Stimulated activated naive CD8-positive, alpha-beta T cell treated with anti-CD3 and anti-CD28 coated beads, Interleukin-15, Interleukin-2, amounts not matched to agents 100 ng/mL and 50 ng/mL, for 24 hours (primary cell): ENCODE data around the gene RAB3IL1.

Experiments used
- H3K27ac Mint-ChIP-seq: one replicate; pipeline ENCODE4 v1.8.0; 2021; ENCODE audit warnings: mild to moderate bottlenecking, mixed read lengths
- H3K27me3 Mint-ChIP-seq: one replicate; pipeline ENCODE4 v1.8.0; 2021; ENCODE audit warnings: mixed read lengths
- H3K36me3 Mint-ChIP-seq: one replicate; pipeline ENCODE4 v1.8.0; 2021; ENCODE audit warnings: low read depth, mixed read lengths
- H3K4me1 Mint-ChIP-seq: one replicate; pipeline ENCODE4 v1.8.0; 2021; ENCODE audit warnings: low read depth, mixed read lengths
- H3K4me3 Mint-ChIP-seq: one replicate; pipeline ENCODE4 v1.8.0; 2021; ENCODE audit warnings: mild to moderate bottlenecking, mixed read lengths
- H3K9me3 Mint-ChIP-seq: one replicate; pipeline ENCODE4 v1.8.0; 2021; ENCODE audit warnings: mixed read lengths

RAB3IL1 gene

GRCh38 chr11:61916737-61917333 is 531 bp downstream of the RAB3IL1 start:
- H3K4me1 Mint-ChIP-seq: peaks cover 9% of the 10 kb centered on the region
- no peaks in the 10 kb centered on the region for H3K9me3 Mint-ChIP-seq
- H3K4me3 Mint-ChIP-seq: no peak overlapping the region
- no peaks in the 10 kb centered on the region for H3K36me3 Mint-ChIP-seq
- no peak overlapping the region for H3K27ac Mint-ChIP-seq
- H3K27me3 Mint-ChIP-seq: peaks cover 51% of the 10 kb centered on the region

DNA sequence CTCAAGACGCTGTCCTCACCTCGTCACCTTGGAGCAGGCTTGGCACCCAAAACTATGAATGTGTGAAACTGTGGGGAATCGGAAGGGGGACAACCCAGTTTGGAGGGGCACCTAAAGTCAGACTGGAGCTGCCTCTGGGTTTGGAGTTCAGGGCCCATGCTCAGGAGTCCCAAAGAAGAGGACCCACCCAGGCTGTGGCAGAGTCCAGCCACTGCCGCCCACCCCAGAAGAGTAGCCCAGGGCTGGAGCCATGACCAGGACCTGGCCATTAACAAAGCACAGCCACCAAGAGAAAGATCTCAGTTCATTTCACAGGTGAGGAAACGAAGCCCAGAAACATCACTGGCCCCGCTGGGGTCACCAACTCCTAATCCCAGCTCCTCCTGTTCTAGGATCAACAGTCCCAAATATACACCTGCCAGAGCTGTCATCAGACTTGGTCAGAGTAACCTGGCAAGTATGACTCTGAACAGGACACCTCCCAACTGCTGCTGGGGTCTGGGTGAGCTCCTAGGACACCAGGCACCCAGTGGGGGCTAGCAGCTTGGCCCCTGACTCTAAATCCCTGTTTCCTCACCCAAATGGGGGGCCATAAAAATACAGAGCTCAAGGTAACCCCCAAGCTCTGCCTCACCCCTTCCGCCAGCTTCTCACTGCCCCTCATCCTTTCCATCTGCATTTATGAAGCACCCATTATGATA is 2.7 kb downstream of the RAB3IL1 start:
- Mint-ChIP-seq H3K4me3 (no peak overlapping the region), H3K4me1 (peaks cover 9% of the 10 kb centered on the region), H3K27ac (no peak overlapping the region), H3K9me3 (no peaks in the 10 kb centered on the region), H3K27me3 (peaks cover 39% of the 10 kb centered on the region), H3K36me3 (no peaks in the 10 kb centered on the region)

DNA sequence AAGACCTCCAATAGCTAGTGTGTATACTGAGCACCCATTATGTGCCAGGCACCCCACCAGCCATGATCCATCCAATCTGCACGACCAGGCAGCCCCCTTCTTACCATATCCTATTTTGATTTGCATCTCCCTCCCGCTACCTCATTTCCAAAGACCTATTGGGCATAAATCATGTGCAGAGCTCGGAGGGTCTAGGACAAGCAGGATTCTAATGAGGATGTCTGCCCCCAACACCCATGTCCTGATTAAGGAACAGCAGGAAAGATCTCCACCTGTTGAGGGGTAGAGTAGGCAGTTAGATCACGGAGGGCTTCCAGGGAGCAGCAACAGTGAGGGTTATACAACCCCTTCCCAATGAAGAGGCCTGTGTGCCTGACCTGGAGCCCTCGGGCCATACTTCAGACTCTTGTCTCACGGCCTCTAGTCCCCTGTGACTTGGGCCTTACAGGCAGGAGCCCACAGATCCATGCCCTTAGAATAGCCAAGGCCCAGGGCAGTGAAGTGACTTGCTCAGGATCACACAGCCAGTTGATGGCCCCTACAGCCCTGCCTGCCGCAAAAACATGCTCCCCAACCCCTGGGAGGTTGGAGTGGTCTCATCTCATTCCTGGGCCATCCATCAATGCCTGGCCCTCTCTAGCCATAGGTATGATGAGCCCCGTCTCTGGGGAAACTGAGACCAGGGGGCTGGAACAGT is 3.5 kb downstream of the RAB3IL1 start:
- Mint-ChIP-seq H3K36me3 (no peaks in the 10 kb centered on the region), H3K4me3 (no peak overlapping the region), H3K4me1 (peaks cover 9% of the 10 kb centered on the region), H3K9me3 (no peaks in the 10 kb centered on the region), H3K27ac (no peak overlapping the region), H3K27me3 (peaks cover 33% of the 10 kb centered on the region)

GRCh38 chr11:61912991-61913698 is 4.2 kb downstream of the RAB3IL1 start:
- Mint-ChIP-seq H3K4me1 (peaks cover 6% of the 10 kb centered on the region), H3K27ac (no peak overlapping the region)

GRCh38 chr11:61912530-61912898 is 4.9 kb downstream of the RAB3IL1 start:
- Mint-ChIP-seq H3K36me3 (no peaks in the 10 kb centered on the region), H3K27me3 (peaks cover 19% of the 10 kb centered on the region), H3K27ac (no peak overlapping the region), H3K9me3 (no peaks in the 10 kb centered on the region), H3K4me1 (no peaks in the 10 kb centered on the region), H3K4me3 (no peak overlapping the region)

More at GRCh38 chr11:61912991-61913698, 4.2 kb downstream of the RAB3IL1 start:
- H3K9me3 Mint-ChIP-seq: no peaks in the 10 kb centered on the region
- peaks cover 26% of the 10 kb centered on the region for H3K27me3 Mint-ChIP-seq
- H3K36me3 Mint-ChIP-seq: no peaks in the 10 kb centered on the region
- no peak overlapping the region for H3K4me3 Mint-ChIP-seq

- peaks cover 19% of the 10 kb centered on the region for H3K27me3 Mint-ChIP-seq
- H3K36me3 Mint-ChIP-seq: no peaks in the 10 kb centered on the region
- no peaks in the 10 kb centered on the region for H3K9me3 Mint-ChIP-seq
- no peak overlapping the region for H3K27ac Mint-ChIP-seq
- no peaks in the 10 kb centered on the region for H3K4me1 Mint-ChIP-seq
- no peak overlapping the region for H3K4me3 Mint-ChIP-seq
These were observed 5.5 kb downstream of the RAB3IL1 start for GRCh38 chr11:61911701-61912529.

GRCh38 chr11:61911128-61911700 is 6.2 kb downstream of the RAB3IL1 start:
- H3K27ac Mint-ChIP-seq: no peak overlapping the region
- peaks cover 14% of the 10 kb centered on the region for H3K27me3 Mint-ChIP-seq
- no peaks in the 10 kb centered on the region for H3K36me3 Mint-ChIP-seq
- no peaks in the 10 kb centered on the region for H3K4me1 Mint-ChIP-seq
- H3K4me3 Mint-ChIP-seq: no peak overlapping the region
- H3K9me3 Mint-ChIP-seq: no peaks in the 10 kb centered on the region

GRCh38 chr11:61910187-61911127 is 6.9 kb downstream of the RAB3IL1 start:
- no peak overlapping the region for H3K4me3 Mint-ChIP-seq
- H3K36me3 Mint-ChIP-seq: no peaks in the 10 kb centered on the region
- no peak overlapping the region for H3K27ac Mint-ChIP-seq
- H3K9me3 Mint-ChIP-seq: no peaks in the 10 kb centered on the region
- H3K4me1 Mint-ChIP-seq: no peaks in the 10 kb centered on the region
- peaks cover 10% of the 10 kb centered on the region for H3K27me3 Mint-ChIP-seq

DNA sequence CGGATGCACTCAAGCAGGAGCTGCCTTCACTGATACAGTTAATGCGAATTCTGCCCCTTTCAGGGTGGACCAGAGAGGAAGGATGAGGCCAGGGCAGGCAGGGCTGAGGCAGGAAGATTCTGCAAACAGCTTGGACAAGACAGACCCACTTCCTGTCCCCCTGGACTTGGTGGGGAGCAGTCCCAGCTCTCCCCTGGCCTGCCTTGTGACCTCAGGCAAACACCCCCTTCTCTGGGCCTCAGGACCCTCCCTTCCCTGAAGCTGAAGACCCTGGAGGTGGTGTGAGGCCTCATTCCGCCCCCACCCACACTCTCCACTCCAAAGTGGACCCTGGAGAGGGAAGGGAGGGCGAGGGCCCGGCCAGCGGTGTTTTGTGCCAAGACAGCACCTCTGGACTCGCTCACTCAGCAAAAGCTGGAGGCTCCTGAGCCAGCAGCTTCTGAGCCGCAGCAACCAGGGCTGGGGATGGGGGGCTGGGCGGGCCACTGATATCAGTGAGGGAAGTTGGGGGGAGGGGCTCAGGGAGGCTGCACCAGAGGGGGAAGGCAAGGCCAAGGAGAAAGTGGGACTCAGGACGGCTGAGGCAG is 8.5 kb downstream of the RAB3IL1 start:
- H3K4me3 Mint-ChIP-seq: no peak overlapping the region
- H3K27me3 Mint-ChIP-seq: no peaks in the 10 kb centered on the region
- H3K9me3 Mint-ChIP-seq: no peaks in the 10 kb centered on the region
- H3K4me1 Mint-ChIP-seq: no peaks in the 10 kb centered on the region
- H3K27ac Mint-ChIP-seq: no peak overlapping the region
- no peaks in the 10 kb centered on the region for H3K36me3 Mint-ChIP-seq

DNA sequence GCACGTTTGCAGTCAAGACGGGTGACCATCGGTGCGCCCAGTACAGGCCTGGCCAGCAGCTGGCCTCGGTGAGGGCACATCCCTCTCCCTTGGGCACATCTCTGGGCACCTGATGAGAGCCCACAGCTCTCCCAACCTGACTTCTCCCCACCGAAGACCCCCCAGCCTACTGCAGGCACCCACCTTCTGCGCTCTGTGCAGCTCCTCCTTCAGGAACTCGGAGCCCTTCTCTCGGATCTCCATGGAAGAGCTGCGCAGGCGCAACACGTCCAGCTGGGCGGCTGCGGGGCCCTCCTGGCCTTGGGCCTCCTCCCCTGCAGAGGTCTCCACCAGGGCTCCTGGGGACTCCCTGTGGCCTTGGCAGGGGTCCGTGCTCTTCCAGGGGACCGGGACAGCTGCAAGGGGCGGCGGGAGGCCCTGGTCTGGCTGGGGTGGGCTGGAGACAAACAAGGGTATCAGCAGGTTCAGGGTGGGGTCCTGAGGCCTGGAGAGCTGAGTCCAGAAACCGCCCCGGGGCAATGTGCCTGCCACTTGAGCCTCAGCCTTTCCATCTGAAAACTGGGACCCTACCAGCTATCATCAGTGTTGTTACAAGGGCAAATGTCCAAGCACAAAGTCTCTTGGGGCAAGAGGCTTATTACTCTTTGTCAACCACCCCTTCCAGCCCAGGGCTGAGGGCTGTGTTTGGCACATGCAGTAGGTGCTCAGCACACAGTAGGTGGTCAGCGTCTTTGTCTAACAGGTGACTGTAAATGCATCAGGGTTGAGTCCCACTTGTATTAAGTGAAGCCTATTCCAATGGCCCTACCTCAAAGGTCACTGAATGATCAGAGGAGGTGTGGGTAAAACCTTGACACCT is 9.3 kb downstream of the RAB3IL1 start:
- no peaks in the 10 kb centered on the region for H3K4me1 Mint-ChIP-seq
- no peak overlapping the region for H3K4me3 Mint-ChIP-seq
- no peak overlapping the region for H3K27ac Mint-ChIP-seq
- no peaks in the 10 kb centered on the region for H3K27me3 Mint-ChIP-seq
- H3K9me3 Mint-ChIP-seq: no peaks in the 10 kb centered on the region
- no peaks in the 10 kb centered on the region for H3K36me3 Mint-ChIP-seq

GRCh38 chr11:61907282-61907681 is 10.1 kb downstream of the RAB3IL1 start:
- Mint-ChIP-seq H3K27me3 (no peaks in the 10 kb centered on the region), H3K36me3 (no peaks in the 10 kb centered on the region), H3K4me1 (no peaks in the 10 kb centered on the region), H3K4me3 (no peak overlapping the region), H3K9me3 (no peaks in the 10 kb centered on the region), H3K27ac (no peak overlapping the region)

DNA sequence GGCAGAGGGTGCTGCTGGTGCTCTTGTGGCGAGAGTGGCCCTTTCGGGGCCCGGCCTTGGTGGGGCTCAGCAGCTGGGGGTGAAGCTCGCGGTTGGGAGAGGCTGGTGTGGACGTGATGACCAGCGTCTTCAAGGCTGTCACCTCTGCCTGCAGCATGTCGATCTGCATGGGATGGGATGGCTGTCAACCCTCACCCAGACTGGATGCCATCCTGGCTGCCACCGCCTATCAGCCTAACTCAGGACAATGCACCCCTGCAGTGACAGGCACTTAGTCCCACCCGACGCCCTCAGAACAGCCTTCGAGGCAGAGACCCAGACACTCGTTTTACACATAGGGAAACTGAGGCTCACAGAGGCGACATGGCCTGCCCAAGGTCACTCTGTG is 10.8 kb downstream of the RAB3IL1 start:
- H3K27me3 Mint-ChIP-seq: no peaks in the 10 kb centered on the region
- no peaks in the 10 kb centered on the region for H3K36me3 Mint-ChIP-seq
- no peaks in the 10 kb centered on the region for H3K4me1 Mint-ChIP-seq
- H3K27ac Mint-ChIP-seq: no peak overlapping the region
- no peaks in the 10 kb centered on the region for H3K9me3 Mint-ChIP-seq
- no peak overlapping the region for H3K4me3 Mint-ChIP-seq
